GM19468 (cell line): ENCODE data around the gene HMX1.

Source experiments
- ATAC-seq: cut with Tn5 transposase; IDR thresholded peaks from one replicate; pipeline ENCODE4 v1.9.1; 2021; ENCODE audit warnings: mild to moderate bottlenecking, moderate library complexity, moderate number of reproducible peaks; ENCODE audit not compliant: unreplicated experiment; ENCODE audit errors: extremely low read depth

HMX1 gene

DNA sequence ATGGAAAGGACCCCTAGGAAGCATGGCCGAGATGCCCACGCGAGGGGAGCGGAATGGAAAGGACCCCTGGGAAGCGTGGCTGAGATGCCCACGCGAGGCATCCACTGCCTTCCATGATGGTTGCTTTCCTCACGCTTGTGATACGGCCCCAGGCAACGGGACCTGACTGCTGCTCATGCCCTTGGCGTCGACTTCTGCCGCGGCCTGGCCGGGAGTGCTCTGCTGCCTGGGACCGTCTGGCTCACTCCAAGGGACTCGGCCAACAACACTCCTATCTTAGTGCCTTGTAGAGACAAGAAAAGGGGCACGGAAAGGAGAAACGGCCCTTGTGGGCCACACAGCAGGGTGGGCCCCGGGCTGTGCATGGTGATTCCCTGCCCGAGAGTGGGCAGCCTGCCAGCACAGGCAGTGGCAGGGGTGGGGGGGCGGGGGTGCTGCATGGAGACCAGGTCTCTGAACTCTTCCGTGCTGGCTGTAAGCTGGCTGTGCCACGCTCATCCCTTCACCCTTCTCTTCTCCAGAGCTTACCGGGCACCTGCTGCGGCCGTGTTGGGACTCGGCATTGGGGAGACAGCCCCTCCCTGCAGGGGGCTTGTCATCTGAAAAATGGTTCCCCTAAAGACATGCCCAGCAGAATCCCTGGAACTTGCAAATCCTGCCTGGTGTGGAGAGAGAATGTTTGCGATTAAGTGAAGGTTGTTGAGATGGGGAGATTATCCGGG lies 38.6 kb upstream of the HMX1 start:
- no peak for ATAC-seq

DNA sequence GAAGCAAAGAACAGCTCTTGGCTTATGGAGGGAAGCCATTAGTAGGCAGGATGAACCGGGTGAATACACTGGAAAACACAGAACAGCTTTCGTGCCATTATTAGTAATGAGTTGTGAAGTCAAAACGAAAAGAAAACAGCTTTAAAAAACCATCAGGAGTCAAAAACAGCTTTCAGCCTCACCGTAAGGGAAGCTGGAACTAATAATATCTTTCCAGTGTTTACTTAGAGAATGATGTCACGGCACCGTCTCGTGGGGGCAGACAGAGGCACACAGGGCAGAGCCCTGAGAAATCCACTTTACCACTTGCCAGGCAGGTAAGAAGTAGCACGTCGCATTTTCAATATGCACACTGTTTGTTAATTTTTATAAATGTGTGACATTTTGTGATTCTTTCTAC lies 37.9 kb upstream of the HMX1 start:
- no peak for ATAC-seq

DNA sequence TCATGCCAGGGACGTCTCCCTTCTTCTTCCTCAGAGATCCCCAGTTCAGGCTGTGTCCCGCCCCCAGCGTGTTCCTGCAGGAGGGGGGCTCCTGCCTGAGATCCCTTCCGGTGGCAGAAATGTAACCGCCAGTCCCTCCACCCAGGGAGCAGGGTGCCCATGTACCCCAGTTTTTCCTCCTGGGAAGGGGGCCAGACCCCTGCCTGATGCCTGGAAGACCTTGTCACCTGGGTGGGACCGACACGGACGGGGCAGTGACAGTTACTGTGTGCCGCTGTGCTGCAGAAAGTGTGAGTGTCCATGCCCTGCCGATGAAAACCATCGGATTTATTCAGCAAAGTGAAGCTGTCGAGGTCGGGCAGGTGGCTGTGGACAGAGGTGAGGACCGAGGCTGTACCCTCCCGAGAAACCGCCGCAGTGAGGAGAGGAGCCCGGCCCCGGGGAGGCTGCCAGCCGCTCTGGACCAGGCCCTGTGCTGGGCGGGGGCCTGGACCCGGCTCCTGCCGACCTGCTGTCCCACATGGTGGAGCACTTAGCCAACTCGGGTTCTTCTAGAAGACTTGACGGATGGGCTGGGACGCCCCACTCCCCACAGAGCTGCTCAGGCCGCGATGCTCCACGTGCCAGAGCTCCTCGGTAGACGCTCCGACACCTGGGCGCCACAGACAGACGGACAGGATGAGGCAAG lies 36.7 kb upstream of the HMX1 start:
- ATAC-seq: no peak

DNA sequence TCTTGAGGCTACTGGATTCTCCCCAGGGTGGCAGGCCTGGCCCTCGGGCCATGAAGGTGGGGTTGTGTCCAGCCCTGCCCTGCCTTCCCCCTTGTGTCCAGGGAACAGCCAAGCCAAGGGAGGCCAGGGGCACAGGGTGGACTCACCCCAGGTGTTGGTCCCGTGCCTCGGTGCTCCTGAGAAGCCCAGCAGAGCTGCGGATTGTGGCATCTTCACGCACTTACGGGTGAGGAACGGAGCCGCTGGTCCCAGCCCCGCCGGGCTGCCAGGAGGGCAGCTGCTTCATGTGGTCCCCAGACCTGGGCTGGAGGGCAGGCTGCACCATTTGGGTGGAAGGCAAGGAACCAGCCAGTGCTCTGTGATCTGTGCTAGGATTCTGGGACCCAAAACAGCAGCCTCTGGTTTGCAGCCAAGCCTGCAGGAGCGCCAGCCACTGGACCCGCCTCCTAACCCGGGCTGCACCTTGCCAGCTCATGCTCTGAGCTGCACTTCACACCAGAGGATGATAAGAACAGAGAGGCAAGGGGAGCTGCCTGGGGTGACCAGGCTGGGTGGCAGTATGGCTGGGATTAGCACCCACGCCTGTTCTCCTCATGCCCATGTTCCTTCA lies 36.1 kb upstream of the HMX1 start:
- ATAC-seq: no peak

DNA sequence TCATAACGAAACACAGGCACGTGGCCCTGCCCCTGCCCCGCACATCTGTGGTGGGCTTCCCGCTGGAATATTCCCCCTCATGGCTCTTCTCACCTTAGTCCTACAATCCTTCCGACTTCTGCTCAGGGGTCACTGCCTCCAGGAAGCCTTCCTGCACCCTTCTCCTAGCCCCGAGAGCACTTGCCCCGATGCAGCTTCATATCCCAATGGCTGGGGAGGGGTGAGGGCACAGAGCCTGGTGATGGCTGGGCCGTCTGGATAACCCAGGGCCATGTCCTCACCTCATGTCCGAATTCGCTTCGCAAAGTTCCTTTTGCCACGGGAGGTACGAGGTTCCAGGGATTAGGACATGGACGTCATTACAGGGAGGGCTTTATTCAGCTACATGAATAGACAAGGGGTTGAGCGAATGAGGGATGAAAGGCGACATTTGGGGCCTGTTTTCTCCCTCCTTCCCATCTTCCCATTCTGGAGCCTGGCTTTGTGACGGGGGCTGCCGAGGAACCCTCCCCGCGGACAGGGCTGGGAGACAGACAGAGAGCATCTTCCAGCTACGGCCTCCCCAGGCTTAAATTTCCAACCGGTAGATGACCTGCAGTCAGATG lies 35.5 kb upstream of the HMX1 start:
- no peak for ATAC-seq

DNA sequence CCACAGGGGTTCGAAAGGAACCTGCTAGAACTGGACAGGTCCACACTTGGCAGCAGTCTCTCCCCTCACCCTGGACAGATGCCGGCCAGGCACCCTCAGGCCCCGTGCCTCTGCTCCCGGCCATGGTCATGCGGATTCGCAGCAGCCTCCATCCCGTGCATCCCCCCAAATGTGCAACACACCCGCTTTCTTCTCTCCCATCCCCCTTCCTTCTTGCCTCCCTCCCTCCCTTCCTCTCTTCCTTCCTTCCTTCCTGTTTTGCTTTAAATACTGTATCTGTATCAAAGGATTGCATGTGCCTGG lies 35.0 kb upstream of the HMX1 start:
- ATAC-seq: no peak

DNA sequence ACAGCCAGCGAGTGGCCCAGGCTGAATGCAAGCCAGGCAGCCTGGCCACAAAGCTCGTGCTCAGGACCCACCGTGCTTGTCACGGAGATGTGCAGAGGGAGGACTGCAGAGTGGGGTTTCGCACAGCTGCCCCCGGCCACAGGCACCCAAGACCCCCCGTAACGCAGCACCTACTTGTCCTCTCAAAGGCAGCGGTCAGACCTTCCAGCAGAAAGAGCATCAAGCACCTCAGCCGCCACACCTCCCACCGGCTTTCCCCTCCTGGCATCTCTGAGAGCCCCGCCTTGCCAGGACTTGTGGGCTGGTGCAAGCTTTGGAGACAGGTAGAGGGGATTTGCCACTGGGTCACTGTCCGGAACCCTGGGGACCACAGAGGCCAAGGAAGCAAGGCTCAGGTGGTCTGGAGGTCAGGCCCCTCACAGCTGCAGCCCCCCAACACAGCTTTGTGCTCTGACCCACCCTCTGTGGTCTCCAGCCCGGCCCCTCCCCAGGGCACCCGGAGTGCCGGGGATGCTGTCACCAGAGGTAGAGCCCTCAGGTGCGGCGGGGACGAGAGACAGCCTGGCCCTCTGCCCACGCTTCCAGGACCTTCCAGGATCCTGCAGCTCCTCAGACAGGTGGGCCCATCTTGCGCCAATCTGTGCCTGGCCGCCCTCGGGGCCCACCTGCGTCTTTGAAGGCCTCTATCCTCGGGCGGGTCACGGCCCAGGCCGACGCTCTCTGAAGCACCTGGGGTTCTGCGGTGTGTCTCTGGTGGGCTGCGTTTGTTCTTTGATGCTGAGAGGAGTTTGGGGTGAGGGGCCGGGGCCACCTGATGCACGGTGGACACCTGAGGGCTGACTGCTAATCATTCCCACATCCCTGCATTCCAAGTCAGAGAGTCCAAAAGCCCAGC lies 34.4 kb upstream of the HMX1 start:
- ATAC-seq: no peak

DNA sequence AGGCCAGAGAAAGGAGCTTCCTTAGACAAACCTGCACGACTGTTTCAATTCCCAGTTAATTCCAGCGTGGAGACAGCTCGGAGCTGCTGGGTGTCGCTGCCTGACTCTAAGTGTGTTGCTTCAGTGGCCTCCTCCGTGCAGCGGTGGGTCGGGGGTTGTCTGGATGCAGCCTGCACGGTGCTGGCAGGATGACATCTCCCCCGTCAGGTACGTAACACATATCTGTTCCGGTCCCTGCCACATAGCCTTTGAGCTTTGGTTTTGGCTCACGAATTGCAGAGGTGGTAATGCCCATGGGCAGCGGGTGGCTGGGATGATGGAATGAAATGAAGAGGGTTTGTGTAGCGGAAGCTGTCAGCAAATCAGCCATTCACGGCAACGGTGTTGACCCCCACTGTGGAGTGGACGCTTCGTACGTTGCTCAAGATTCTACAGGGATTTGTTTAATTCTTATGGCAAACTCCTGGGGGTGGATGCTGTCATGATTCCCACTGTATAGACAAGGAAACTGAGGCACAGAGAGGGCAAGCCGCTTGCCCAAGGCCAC lies 33.7 kb upstream of the HMX1 start:
- no peak for ATAC-seq

DNA sequence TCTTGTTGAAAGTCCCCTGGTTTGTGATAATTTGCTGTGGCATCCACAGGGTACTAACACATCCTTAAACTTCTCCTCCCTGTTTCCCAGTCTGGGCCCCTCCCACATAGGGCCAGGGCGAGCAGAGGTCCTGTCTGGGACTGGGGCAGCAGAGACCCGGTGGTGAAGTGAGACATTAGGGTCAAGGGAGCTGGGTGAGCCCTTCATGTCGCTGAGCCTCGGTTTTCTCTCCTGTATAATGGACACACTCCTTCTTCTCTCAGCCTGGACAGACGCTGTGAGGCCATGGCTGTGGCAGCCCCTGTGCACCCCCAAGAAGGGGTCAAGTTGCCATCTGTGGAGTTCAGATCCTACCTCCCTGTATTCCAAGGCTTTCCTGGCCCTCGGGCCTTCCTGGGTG lies 33.0 kb upstream of the HMX1 start:
- no peak for ATAC-seq

GRCh38 chr4:8904041-8904501 lies 32.4 kb upstream of the HMX1 start:
- no peak for ATAC-seq

GRCh38 chr4:8901335-8901734 lies 29.7 kb upstream of the HMX1 start:
- no peak for ATAC-seq

- no peak for ATAC-seq
Observed at GRCh38 chr4:8900588-8900987, 28.9 kb upstream of the HMX1 start.

DNA sequence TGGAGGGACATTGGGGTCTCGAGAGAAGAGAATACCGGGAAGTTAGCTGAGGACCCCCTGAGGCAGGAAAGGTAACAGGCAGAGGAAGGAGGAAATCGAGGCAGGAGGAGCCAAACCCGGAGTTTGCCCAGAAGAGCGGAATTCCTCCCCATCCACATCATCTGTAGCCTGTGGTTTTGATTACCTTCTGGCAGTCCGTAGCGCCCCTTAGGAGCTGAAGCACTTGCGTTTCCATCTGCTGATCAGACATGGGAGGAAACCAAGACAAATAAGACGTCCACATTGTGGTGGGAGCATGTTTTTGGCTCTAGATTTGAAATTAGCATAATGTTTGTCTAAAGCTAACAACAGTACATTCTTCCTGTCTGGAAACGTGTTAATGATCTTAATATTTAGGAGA lies 26.8 kb upstream of the HMX1 start:
- no peak for ATAC-seq

GRCh38 chr4:8897251-8898167 lies 25.9 kb upstream of the HMX1 start:
- ATAC-seq: no peak

GRCh38 chr4:8896506-8896905 lies 24.9 kb upstream of the HMX1 start:
- ATAC-seq: no peak

DNA sequence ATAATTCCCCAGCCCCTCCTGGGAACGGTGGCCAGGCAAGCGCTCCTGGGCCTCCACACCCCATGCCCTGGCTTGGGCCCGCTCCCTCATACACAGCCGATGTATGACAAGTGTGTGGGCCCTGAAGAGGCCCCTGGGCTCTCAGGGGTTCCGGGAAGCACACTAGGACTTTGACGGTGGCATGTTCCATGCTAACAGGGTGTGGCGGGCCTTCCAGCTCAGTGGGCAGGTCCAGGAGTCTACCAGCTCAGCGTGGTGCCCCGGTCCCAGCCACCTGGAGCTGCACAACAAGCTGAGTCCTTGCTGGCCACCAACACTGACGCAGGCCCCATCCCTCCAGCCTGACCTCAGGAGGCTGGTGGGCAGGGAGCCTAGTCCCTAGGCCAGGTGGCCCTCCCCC lies 24.4 kb upstream of the HMX1 start:
- no peak for ATAC-seq

- no peak for ATAC-seq
Observed at GRCh38 chr4:8895295-8895694, 23.7 kb upstream of the HMX1 start.

DNA sequence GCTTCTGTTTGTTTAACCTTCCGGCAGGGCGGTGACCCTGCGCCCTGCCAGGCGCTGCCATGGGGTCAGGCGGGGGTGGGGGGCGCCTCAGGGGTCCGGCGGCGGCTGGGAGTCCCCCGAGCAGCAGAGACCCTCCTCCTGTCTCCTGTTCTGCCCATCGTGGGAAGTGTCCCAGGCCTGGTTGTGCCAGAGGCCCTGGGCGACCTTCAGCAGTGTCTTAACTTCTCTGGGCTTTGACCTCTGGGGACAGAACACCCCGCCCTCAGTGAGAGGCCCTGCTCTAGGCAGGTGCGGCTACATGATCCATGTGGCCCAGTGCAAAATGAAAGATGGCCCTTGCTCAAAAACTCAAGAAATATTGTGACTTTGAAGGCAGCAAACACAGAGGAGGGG lies 22.8 kb upstream of the HMX1 start:
- ATAC-seq: no peak
